ENCODE results near the gene SAPCD2. TPM values are rescaled to one million over a fixed set of nuclear protein-coding genes. Genes with fewer than 3 reads are reported as not detected.

The SAPCD2 gene
- total RNA-seq, 1 experiment from 2014 or later = 29.8 TPM

- TF ChIP-seq, protein P1, sequence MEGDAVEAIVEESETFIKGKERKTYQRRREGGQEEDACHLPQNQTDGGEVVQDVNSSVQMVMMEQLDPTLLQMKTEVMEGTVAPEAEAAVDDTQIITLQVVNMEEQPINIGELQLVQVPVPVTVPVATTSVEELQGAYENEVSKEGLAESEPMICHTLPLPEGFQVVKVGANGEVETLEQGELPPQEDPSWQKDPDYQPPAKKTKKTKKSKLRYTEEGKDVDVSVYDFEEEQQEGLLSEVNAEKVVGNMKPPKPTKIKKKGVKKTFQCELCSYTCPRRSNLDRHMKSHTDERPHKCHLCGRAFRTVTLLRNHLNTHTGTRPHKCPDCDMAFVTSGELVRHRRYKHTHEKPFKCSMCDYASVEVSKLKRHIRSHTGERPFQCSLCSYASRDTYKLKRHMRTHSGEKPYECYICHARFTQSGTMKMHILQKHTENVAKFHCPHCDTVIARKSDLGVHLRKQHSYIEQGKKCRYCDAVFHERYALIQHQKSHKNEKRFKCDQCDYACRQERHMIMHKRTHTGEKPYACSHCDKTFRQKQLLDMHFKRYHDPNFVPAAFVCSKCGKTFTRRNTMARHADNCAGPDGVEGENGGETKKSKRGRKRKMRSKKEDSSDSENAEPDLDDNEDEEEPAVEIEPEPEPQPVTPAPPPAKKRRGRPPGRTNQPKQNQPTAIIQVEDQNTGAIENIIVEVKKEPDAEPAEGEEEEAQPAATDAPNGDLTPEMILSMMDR (conservative IDR thresholded peaks at IDR 0.05) = no peak
- Histone ChIP-seq H4K8ac (replicated peaks; ENCODE audit: insufficient read length, low read depth, low read length) (no peak within 1 kb of the TSS), H2BK12ac (ENCODE audit: insufficient read length, low read depth, low read length) (no peak within 1 kb of the TSS), H2BK5ac (ENCODE audit: insufficient read length, low read length) (no peak within 1 kb of the TSS), H3K79me2 (ENCODE audit: insufficient read depth, low read length) (no peaks in the 10 kb centered on the region), H2AFZ (ENCODE audit: low read length) (no peak within 1 kb of the TSS), H2BK15ac (ENCODE audit: low read depth, low read length) (no peak within 1 kb of the TSS), H3K14ac (ENCODE audit: insufficient read depth, low read length) (no peak within 1 kb of the TSS), H3T11ph (ENCODE audit: low read length) (no peak within 1 kb of the TSS), H3K4me2 (ENCODE audit: insufficient read depth, insufficient read length, low read length) (no peak within 1 kb of the TSS), H3K23me2 (ENCODE audit: insufficient read length, low read depth, low read length, poor library complexity, severe bottlenecking) (no peaks in the 10 kb centered on the region), H4K5ac (ENCODE audit: insufficient read length, low read depth, low read length) (no peak within 1 kb of the TSS), H3K79me1 (ENCODE audit: insufficient read depth, low read depth, low read length, poor library complexity, severe bottlenecking) (no peaks in the 10 kb centered on the region), H3K27ac (ENCODE audit: insufficient read length, low read depth, low read length) (no peak within 1 kb of the TSS), H3K4ac (ENCODE audit: low read depth, low read length) (no peak within 1 kb of the TSS), H2BK120ac (ENCODE audit: low read depth, low read length, poor library complexity, severe bottlenecking) (no peak within 1 kb of the TSS), H4K91ac (ENCODE audit: insufficient read length, low read depth, low read length) (no peak within 1 kb of the TSS), H4K20me1 (ENCODE audit: control insufficient read depth, insufficient read depth, insufficient read length) (no peaks in the 10 kb centered on the region), H3K18ac (ENCODE audit: insufficient read length, low read depth, low read length) (no peak within 1 kb of the TSS), H3K9me3 (ENCODE audit: control insufficient read depth, low read depth, low read length) (no peaks in the 10 kb centered on the region), H3K4me1 (ENCODE audit: insufficient read depth, low read length) (no peaks in the 10 kb centered on the region), H2AK5ac (ENCODE audit: insufficient read length, low read length) (no peak within 1 kb of the TSS), H3K23ac (ENCODE audit: insufficient read length, low read depth, low read length) (no peak within 1 kb of the TSS), H2BK20ac (ENCODE audit: low read depth, low read length, poor library complexity, severe bottlenecking) (no peak within 1 kb of the TSS), H3K56ac (ENCODE audit: insufficient read length, low read depth, low read length) (no peak within 1 kb of the TSS), H3K27me3 (ENCODE audit: insufficient read depth, low read length) (peaks cover 4% of the 10 kb centered on the region; the same call in 1 of the 2 replicates), H3K9ac (ENCODE audit: extremely low read depth, insufficient read length, low read length) (no peak within 1 kb of the TSS)
- Mint-ChIP-seq H3K36me3 (ENCODE audit: insufficient read depth in 1 of 3, low read depth in 3 of 3) (peaks cover 0 to 2% (median 0%) of the 10 kb centered on the region in 3 experiments; a peak in 1 of 7 replicates), H3K4me3 (peak within 1 kb of the TSS; percentile 34 to 55), H3K27me3 (ENCODE audit: low read depth) (peaks cover 46% of the 10 kb centered on the region), H3K9me3 (peaks cover 0 to 3% of the 10 kb centered on the region in 2 experiments; a peak in 2 of 5 replicates), H3K4me1 (no peaks in the 10 kb centered on the region), H3K27ac (no peak within 1 kb of the TSS)
- no CpG with 5 or more reads among the region's 70 CpGs for WGBS (ENCODE audit: extremely low coverage, insufficient read length, low lambda C conversion rate)
- DNase-seq = no peak
Observed at GRCh38 chr9:137114613-137115393, 44.4 kb upstream of the SAPCD2 start, which contains the start of gene DPP7. Gene DPP7 (minus strand): TSS chr9:137114733. CDS start chr9:137114713, 20 bp downstream.

Data from H9 (cell line).